ENCODE data around the gene DLGAP1.

DNA sequence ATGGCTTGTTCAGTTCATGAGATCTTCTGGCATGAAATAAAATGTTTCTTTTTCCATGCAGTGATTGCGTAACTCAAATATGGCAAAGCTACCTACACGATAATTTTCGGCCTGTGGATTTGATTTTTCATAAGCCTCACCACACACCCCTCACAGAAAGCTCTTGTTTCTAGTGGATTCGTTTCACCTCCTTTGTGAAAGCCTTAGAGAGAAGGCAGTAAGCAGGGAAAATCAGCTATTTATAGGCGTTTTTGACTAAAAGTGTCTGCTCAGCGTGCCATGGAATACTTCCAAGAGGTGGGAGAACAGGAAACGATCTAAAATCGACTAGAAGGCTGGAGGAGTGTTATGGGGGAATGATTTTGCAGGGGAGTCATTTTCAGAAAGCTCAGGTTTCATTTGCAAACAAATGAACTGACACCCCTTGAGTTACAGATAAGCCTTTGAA is 587.2 kb downstream of the DLGAP1 start:
- TF ChIP-seq CTCF (IDR thresholded peaks at IDR 0.05; ENCODE audit: low read length) (no peak), EZH2 (IDR thresholded peaks at IDR 0.05; ENCODE audit: borderline replicate concordance, low read length) (no peak)

All from OCI-LY1 (cell line).